Karpas-422 (cell line): ENCODE data around the gene XRCC4. TPM values are rescaled to one million over a fixed set of nuclear protein-coding genes. Genes with fewer than 3 reads are reported as not detected.
A peak's percentile ranks its signal among the peaks of the same experiment; 100 is the strongest.
"Not testable (repeated sequence)": the region's sequence is repeated elsewhere in the genome, so short reads cannot be mapped to it uniquely, and the experiment has no call there.

Source experiments
- DNase-seq: peaks from one replicate; pipeline ENCODE4 v3.0.0-alpha.2; 2015
- H2AFZ ChIP-seq: fragments of 200-600 bp; sonication (generic); 2 replicates; pipeline ENCODE4 v1.6.1; 2014; ENCODE audit warnings: antibody characterized with exemption, low read length, mixed read lengths
- H3K27ac ChIP-seq: fragments of 200-600 bp; sonication (generic); 2 replicates; pipeline ENCODE4 v1.5.1; 2014; ENCODE audit warnings: mild to moderate bottlenecking, low read length, moderate library complexity
- H3K27me3 ChIP-seq: fragments of 200-600 bp; sonication (generic); 2 replicates; pipeline ENCODE4 v1.6.1; 2014; ENCODE audit warnings: low read length, mixed read lengths
- H3K36me3 ChIP-seq: fragments of 200-600 bp; sonication (generic); 2 replicates; pipeline ENCODE4 v1.6.1; 2014; ENCODE audit warnings: low read length, mixed read lengths; ENCODE audit not compliant: insufficient read depth
- H3K4me1 ChIP-seq: fragments of 200-600 bp; sonication (generic); 2 replicates; pipeline ENCODE4 v1.6.1; 2014; ENCODE audit warnings: mild to moderate bottlenecking, low read length, mixed read lengths
- H3K4me2 ChIP-seq: fragments of 200-600 bp; sonication (generic); 2 replicates; pipeline ENCODE4 v1.6.1; 2014; ENCODE audit warnings: low read length, low read depth, mild to moderate bottlenecking; ENCODE audit not compliant: poor library complexity, severe bottlenecking
- H3K4me3 ChIP-seq: fragments of 200-600 bp; sonication (generic); 2 replicates; pipeline ENCODE4 v1.5.1; 2014; ENCODE audit warnings: mild to moderate bottlenecking, antibody characterized with exemption, low read length, mixed read lengths
- H3K79me2 ChIP-seq: fragments of 200-600 bp; sonication (generic); 2 replicates; pipeline ENCODE4 v1.6.1; 2014; ENCODE audit warnings: mild to moderate bottlenecking, low read length, mixed read lengths
- H3K9ac ChIP-seq: fragments of 200-600 bp; sonication (generic); 2 replicates; pipeline ENCODE4 v1.6.0; 2014; ENCODE audit warnings: low read length
- H3K9me2 ChIP-seq: fragments of 200-600 bp; sonication (generic), shearing (Covaris generic); replicated peaks from 2 replicates; pipeline ENCODE4 v1.6.0; 2014; ENCODE audit warnings: mild to moderate bottlenecking, low read length, moderate library complexity; ENCODE audit not compliant: insufficient read depth
- H3K9me3 ChIP-seq: fragments of 300-700, 200-600 bp; sonication (generic); 2 replicates; pipeline ENCODE4 v1.6.1; 2014; ENCODE audit warnings: low read length, mixed read lengths
- H4K20me1 ChIP-seq: fragments of 200-600 bp; sonication (generic); 2 replicates; pipeline ENCODE4 v1.6.1; 2014; ENCODE audit warnings: mild to moderate bottlenecking, antibody characterized with exemption, low read length, low read depth; ENCODE audit not compliant: insufficient read depth
- total RNA-seq: library from RNA; depleted of rRNA; stranded (reverse); fragments of >200 nt; shearing (Covaris generic); gene quantifications from 2 replicates; pipeline ENCODE4 v1.2.3, GENCODE V29; 2014; ENCODE audit warnings: low replicate concordance

XRCC4 gene
- total RNA-seq, 1 experiment from 2014 or later = 22.2 TPM

- no peak for DNase-seq
- Histone ChIP-seq H3K27ac (no peak overlapping the region), H3K36me3 (peaks cover 61% of the 10 kb centered on the region)
Measured at GRCh38 chr5:83058726-83059125, 18.6 kb upstream of the XRCC4 start.

DNA sequence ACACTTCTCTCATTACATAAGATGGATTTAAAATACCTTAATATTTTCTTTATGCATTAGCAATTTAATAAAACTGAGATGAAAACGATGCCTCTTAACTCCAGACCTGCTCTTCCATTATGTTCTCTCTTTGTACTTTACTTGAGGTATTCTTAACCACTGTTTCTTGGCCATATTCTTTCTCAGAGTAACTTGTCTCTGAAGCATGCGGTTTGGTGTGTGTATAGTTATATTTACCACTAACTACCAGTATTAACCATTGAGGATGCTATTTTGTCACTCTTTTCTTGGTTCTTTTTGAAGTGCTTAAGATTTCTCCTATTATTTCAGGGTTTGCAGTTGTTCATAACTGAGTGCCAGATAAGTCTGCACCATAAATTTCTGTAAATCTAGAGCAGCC, 18.0 kb upstream of the XRCC4 start:
- Histone ChIP-seq H3K4me1 (peaks cover 8% of the 10 kb centered on the region; the same call in 1 of the 2 replicates), H3K27ac (no peak overlapping the region), H3K27me3 (no peaks in the 10 kb centered on the region), H4K20me1 (no peaks in the 10 kb centered on the region), H3K36me3 (peaks cover 65% of the 10 kb centered on the region), H3K4me3 (no peak overlapping the region), H3K9me2 (no peaks in the 10 kb centered on the region), H3K9ac (no peak overlapping the region), H3K9me3 (no peaks in the 10 kb centered on the region), H3K79me2 (peaks cover 87% of the 10 kb centered on the region), H3K4me2 (no peak overlapping the region), H2AFZ (no peak overlapping the region)
- DNase-seq = no peak

More at GRCh38 chr5:83058726-83059125, 18.6 kb upstream of the XRCC4 start:
- Histone ChIP-seq H3K27me3 (no peaks in the 10 kb centered on the region), H2AFZ (no peak overlapping the region), H3K4me1 (peaks cover 8% of the 10 kb centered on the region; the same call in 1 of the 2 replicates), H3K9me2 (no peaks in the 10 kb centered on the region), H4K20me1 (no peaks in the 10 kb centered on the region), H3K4me2 (no peak overlapping the region), H3K9ac (no peak overlapping the region), H3K9me3 (no peaks in the 10 kb centered on the region), H3K4me3 (no peak overlapping the region), H3K79me2 (peaks cover 87% of the 10 kb centered on the region)

DNA sequence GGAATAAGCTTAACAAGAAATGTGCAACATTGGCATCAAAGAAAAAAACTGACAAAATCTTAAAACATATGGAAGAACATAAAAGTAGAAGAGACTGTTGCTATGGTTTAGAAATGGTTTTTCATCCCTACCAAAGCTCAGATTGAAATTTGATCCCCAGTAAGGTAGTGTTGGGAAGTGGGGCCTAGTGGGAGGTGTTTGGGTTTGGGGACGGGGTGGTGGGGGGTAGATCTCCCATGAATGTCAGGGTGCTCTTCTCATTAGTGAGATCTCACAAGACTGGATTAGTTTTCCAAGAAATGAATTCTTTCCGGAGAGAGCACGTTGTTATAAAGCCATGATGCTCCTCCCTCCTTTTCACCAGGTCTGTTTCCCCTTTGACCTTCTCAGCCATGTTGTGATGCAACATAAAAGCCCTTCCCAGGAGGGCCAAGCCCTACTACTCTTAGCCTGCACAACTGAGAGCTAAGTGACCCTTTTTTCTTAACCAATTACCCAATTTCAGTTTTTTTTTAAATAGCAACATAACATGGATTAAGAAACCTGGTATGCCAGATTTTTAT, 10.7 kb upstream of the XRCC4 start:
- H3K27me3 ChIP-seq = no peaks in the 10 kb centered on the region
- no peaks in the 10 kb centered on the region for H4K20me1 ChIP-seq

DNA sequence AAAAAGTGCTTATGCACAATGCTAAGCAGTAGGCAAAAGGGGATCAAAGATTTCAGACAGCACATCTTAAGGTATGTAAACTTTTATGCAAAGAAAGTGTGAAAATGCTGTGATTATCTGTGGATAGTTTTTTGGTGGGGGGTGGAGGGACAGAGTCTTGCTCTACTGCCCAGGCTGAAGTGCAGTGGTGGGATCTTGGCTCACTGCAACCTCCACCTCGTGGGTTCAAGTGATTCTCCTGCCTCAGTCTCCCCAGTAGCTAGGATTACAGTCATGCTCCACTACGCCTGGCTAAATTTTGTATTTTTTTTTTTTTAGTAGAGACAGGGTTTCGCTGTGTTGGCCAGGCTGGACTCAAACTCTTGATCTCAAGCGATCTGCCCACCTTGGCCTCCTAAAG, 10.0 kb upstream of the XRCC4 start:
- H3K36me3 ChIP-seq = peaks cover 37% of the 10 kb centered on the region
- H3K9ac ChIP-seq, H3K27me3 ChIP-seq, H3K9me2 ChIP-seq, H3K4me1 ChIP-seq, H3K4me2 ChIP-seq, H2AFZ ChIP-seq, DNase-seq, H3K4me3 ChIP-seq, H4K20me1 ChIP-seq, H3K27ac ChIP-seq, H3K9me3 ChIP-seq: not testable (repeated sequence)
- peaks cover 100% of the 10 kb centered on the region for H3K79me2 ChIP-seq

More for the DNA sequence above, 10.7 kb upstream of the XRCC4 start:
- H3K9ac ChIP-seq = no peak overlapping the region
- H3K27ac ChIP-seq = no peak overlapping the region
- no peak for DNase-seq
- peaks cover 100% of the 10 kb centered on the region for H3K79me2 ChIP-seq
- no peak overlapping the region for H3K4me2 ChIP-seq
- no peak overlapping the region for H2AFZ ChIP-seq
- no peaks in the 10 kb centered on the region for H3K4me1 ChIP-seq
- H3K9me3 ChIP-seq = no peaks in the 10 kb centered on the region
- H3K36me3 ChIP-seq = peaks cover 42% of the 10 kb centered on the region
- H3K4me3 ChIP-seq = no peak overlapping the region
- no peaks in the 10 kb centered on the region for H3K9me2 ChIP-seq

- no peak for DNase-seq
- Histone ChIP-seq H3K79me2 (peaks cover 100% of the 10 kb centered on the region), H3K9me3 (no peaks in the 10 kb centered on the region), H3K9ac (no peak overlapping the region), H3K4me1 (no peaks in the 10 kb centered on the region), H4K20me1 (no peaks in the 10 kb centered on the region), H2AFZ (no peak overlapping the region), H3K9me2 (no peaks in the 10 kb centered on the region), H3K27me3 (no peaks in the 10 kb centered on the region), H3K27ac (no peak overlapping the region), H3K4me3 (no peak overlapping the region), H3K4me2 (no peak overlapping the region), H3K36me3 (peaks cover 37% of the 10 kb centered on the region)
Measured at GRCh38 chr5:83069096-83069799, 8.1 kb upstream of the XRCC4 start.

- H3K36me3 ChIP-seq = peaks cover 36% of the 10 kb centered on the region
- no peak overlapping the region for H3K4me2 ChIP-seq
- no peaks in the 10 kb centered on the region for H3K9me2 ChIP-seq
- no peaks in the 10 kb centered on the region for H3K27me3 ChIP-seq
- H3K79me2 ChIP-seq = peaks cover 100% of the 10 kb centered on the region
- H3K9ac ChIP-seq = no peak overlapping the region
- H3K4me1 ChIP-seq = peaks cover 9% of the 10 kb centered on the region
- H3K9me3 ChIP-seq = no peaks in the 10 kb centered on the region
- no peak overlapping the region for H2AFZ ChIP-seq
- H4K20me1 ChIP-seq = no peaks in the 10 kb centered on the region
- DNase-seq = no peak
- no peak overlapping the region for H3K4me3 ChIP-seq
- no peak overlapping the region for H3K27ac ChIP-seq
Measured at GRCh38 chr5:83071286-83072051, 5.9 kb upstream of the XRCC4 start.

GRCh38 chr5:83072966-83073365, 4.4 kb upstream of the XRCC4 start:
- H3K4me1 ChIP-seq = peaks cover 9% of the 10 kb centered on the region
- no peak overlapping the region for H3K9ac ChIP-seq
- no peaks in the 10 kb centered on the region for H3K9me2 ChIP-seq
- H2AFZ ChIP-seq = no peak overlapping the region
- peaks cover 30% of the 10 kb centered on the region for H3K36me3 ChIP-seq
- H3K79me2 ChIP-seq = peaks cover 91% of the 10 kb centered on the region
- H4K20me1 ChIP-seq = no peaks in the 10 kb centered on the region
- no peak for DNase-seq
- H3K4me2 ChIP-seq = no peak overlapping the region
- H3K27me3 ChIP-seq = no peaks in the 10 kb centered on the region
- no peak overlapping the region for H3K4me3 ChIP-seq
- H3K9me3 ChIP-seq = no peaks in the 10 kb centered on the region
- H3K27ac ChIP-seq = no peak overlapping the region

DNA sequence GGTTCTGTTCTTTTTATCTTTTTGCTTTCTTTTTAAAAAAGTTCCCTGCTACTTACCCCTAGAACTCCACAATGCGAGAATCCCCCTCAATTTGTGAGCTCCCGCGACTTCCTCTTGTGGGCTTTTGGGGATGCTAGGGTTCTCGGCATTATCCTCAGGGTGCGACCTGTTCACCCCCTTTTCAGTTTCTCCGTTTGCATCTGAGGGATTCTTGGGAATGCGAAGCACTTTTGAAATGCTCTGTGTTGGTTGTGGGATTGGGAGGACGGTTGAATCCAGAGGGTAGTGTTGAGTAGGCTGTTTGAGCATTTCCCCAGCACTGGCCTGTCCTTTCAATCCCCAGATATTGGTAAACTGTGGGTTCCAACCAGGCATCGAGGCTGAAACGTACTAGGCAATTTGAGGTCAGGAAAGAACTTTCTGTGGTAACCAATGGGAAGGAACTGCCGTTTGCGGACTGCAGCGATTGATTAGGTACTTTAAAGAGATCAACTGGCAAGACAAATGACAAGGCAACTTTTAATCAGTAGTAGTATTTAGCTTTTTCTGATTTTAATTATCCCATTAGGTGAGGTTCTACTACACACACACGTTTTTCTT, 415 bp downstream of the XRCC4 start:
- peak overlapping the region; percentile 29; the same call in 1 of the 2 replicates for H2AFZ ChIP-seq
- peak overlapping the region; percentile 89 for H3K27ac ChIP-seq
- peak overlapping the region; percentile 89 for H3K4me2 ChIP-seq
- peak overlapping the region; percentile 76 for H3K4me3 ChIP-seq
- no peaks in the 10 kb centered on the region for H4K20me1 ChIP-seq
- H3K9me3 ChIP-seq = no peaks in the 10 kb centered on the region
- peaks cover 18% of the 10 kb centered on the region for H3K36me3 ChIP-seq
- H3K79me2 ChIP-seq = peaks cover 86% of the 10 kb centered on the region
- H3K9ac ChIP-seq = peak overlapping the region; percentile 86
- no peaks in the 10 kb centered on the region for H3K9me2 ChIP-seq
- H3K4me1 ChIP-seq = peaks cover 36% of the 10 kb centered on the region
- no peaks in the 10 kb centered on the region for H3K27me3 ChIP-seq
- peak; percentile 84 for DNase-seq
